Right atrium auricular region (tissue), 2 donors: ENCODE results near the gene TGFBR2. TPM values are rescaled to one million over a fixed set of nuclear protein-coding genes. Genes with fewer than 3 reads are reported as not detected.
"Not testable (repeated sequence)": the region's sequence is repeated elsewhere in the genome, so short reads cannot be mapped to it uniquely, and the experiment has no call there.

Source experiments
- DNase-seq: peaks from one replicate; pipeline ENCODE4 v3.0.0-alpha.2; 2019; ENCODE audit warnings: low spot score
- H3K27ac ChIP-seq, 2 donors: fragments of 200-600 bp; sonication (generic); 1 replicate in 1 of 2; 2 replicates in 1 of 2; pipeline ENCODE4 v1.5.1; 2016 to 2019
- H3K27me3 ChIP-seq, 2 donors: fragments of 200-600 bp; sonication (generic); one replicate each; pipeline versions ENCODE4 v1.5.1 to v1.6.0; 2017 to 2019
- H3K36me3 ChIP-seq: fragments of 200-600 bp; sonication (generic); one replicate; pipeline ENCODE4 v1.5.1; 2016
- H3K4me1 ChIP-seq, 2 donors: fragments of 200-600 bp; sonication (generic); one replicate each; pipeline versions ENCODE4 v1.5.1 to v1.6.0; 2017 to 2019
- H3K4me3 ChIP-seq, 2 donors: fragments of 200-600 bp; sonication (generic); 1 replicate in 1 of 2; 2 replicates in 1 of 2; pipeline ENCODE4 v1.5.1; 2017 to 2019; ENCODE audit warnings: mild to moderate bottlenecking in 1 of 2, moderate library complexity in 1 of 2
- H3K9me3 ChIP-seq, 2 donors: fragments of 200-600 bp; sonication (generic); one replicate each; pipeline ENCODE4 v1.5.1; 2019
- CTCF ChIP-seq, 2 donors: fragments of 200-600 bp; sonication (generic); IDR thresholded peaks; one replicate each; pipeline ENCODE4 v1.5.1; 2019; ENCODE audit warnings: antibody characterized with exemption in 2 of 2
- total RNA-seq, 2 donors: library from RNA; depleted of rRNA; stranded (reverse); fragments of >200 nt; gene quantifications; one replicate each; pipeline ENCODE4 v1.1.0, GENCODE V29; 2016

The TGFBR2 gene
- total RNA-seq, 2 donors from 2014 or later: 205 to 210 TPM

GRCh38 chr3:30668051-30668609, 61.7 kb downstream of the TGFBR2 start:
- Histone ChIP-seq H3K36me3 (peaks cover 36% of the 10 kb centered on the region), H3K9me3 (no peaks in the 10 kb centered on the region), H3K4me3 (no peak overlapping the region), H3K4me1 (peaks cover 0 to 72% of the 10 kb centered on the region in 2 donors), H3K27ac (peak overlapping the region in 1 of 2 donors; percentile 44), H3K27me3 (no peaks in the 10 kb centered on the region)
- TF ChIP-seq CTCF (IDR thresholded peaks at IDR 0.05): no peak
- DNase-seq: no peak

- H3K27me3 ChIP-seq, H3K9me3 ChIP-seq, DNase-seq, H3K27ac ChIP-seq, H3K4me3 ChIP-seq: not testable (repeated sequence)
- H3K36me3 ChIP-seq: peaks cover 48% of the 10 kb centered on the region
- H3K4me1 ChIP-seq: peaks cover 0 to 75% of the 10 kb centered on the region in 2 donors
These were observed 63.0 kb downstream of the TGFBR2 start for GRCh38 chr3:30669360-30669934.

GRCh38 chr3:30670292-30670691, 63.9 kb downstream of the TGFBR2 start:
- Histone ChIP-seq H3K4me3 (no peak overlapping the region), H3K9me3 (no peaks in the 10 kb centered on the region), H3K36me3 (peaks cover 57% of the 10 kb centered on the region), H3K27me3 (no peaks in the 10 kb centered on the region), H3K27ac (no peak overlapping the region), H3K4me1 (peaks cover 0 to 67% of the 10 kb centered on the region in 2 donors)
- DNase-seq: no peak
- no peak for TF ChIP-seq CTCF (IDR thresholded peaks at IDR 0.05)

- H3K4me1 ChIP-seq: peaks cover 0 to 59% of the 10 kb centered on the region in 2 donors
- H3K27ac ChIP-seq: no peak overlapping the region
- H3K4me3 ChIP-seq: no peak overlapping the region
These were observed 65.3 kb downstream of the TGFBR2 start for GRCh38 chr3:30671527-30672286.

GRCh38 chr3:30672287-30672735, 65.9 kb downstream of the TGFBR2 start:
- H3K9me3 ChIP-seq: no peaks in the 10 kb centered on the region
- no peak for TF ChIP-seq CTCF (IDR thresholded peaks at IDR 0.05)
- no peak overlapping the region for H3K4me3 ChIP-seq
- H3K27me3 ChIP-seq: no peaks in the 10 kb centered on the region
- peaks cover 0 to 59% of the 10 kb centered on the region in 2 donors for H3K4me1 ChIP-seq
- DNase-seq: no peak
- peak overlapping the region; percentile 6 to 60 for H3K27ac ChIP-seq
- H3K36me3 ChIP-seq: peaks cover 75% of the 10 kb centered on the region

More at GRCh38 chr3:30671527-30672286, 65.3 kb downstream of the TGFBR2 start:
- H3K27me3 ChIP-seq: no peaks in the 10 kb centered on the region
- no peak for DNase-seq
- no peaks in the 10 kb centered on the region for H3K9me3 ChIP-seq
- H3K36me3 ChIP-seq: peaks cover 69% of the 10 kb centered on the region
- no peak for TF ChIP-seq CTCF (IDR thresholded peaks at IDR 0.05)

GRCh38 chr3:30672959-30673358, 66.6 kb downstream of the TGFBR2 start:
- DNase-seq: peak; percentile 73
- Histone ChIP-seq H3K27me3 (no peaks in the 10 kb centered on the region), H3K4me3 (no peak overlapping the region), H3K9me3 (no peaks in the 10 kb centered on the region), H3K36me3 (peaks cover 81% of the 10 kb centered on the region), H3K27ac (peak overlapping the region; percentile 6 to 60), H3K4me1 (peaks cover 0 to 54% of the 10 kb centered on the region in 2 donors)
- peak in 1 of 2 donors; percentile 41 for TF ChIP-seq CTCF (IDR thresholded peaks at IDR 0.05)
